HG03097 (cell line): ENCODE results near the gene DPP3.
A peak's percentile ranks its signal among the peaks of the same experiment; 100 is the strongest.
"Not testable (repeated sequence)": the region's sequence is repeated elsewhere in the genome, so short reads cannot be mapped to it uniquely, and the experiment has no call there.

Experiments
- ATAC-seq: cut with Tn5 transposase; IDR thresholded peaks from one replicate; pipeline ENCODE4 v1.9.1; 2021; ENCODE audit not compliant: unreplicated experiment, low FRiP score

The DPP3 gene

GRCh38 chr11:66480117-66480938 is at the start of gene DPP3:
Gene DPP3, plus strand, starts transcription at chr11:66480434. Its CDS starts 1,767 bp downstream, at chr11:66482201.
- ATAC-seq: peak; percentile 79

GRCh38 chr11:66431287-66431686 is 48.9 kb upstream of the DPP3 start:
- not testable (repeated sequence) for ATAC-seq

- not testable (repeated sequence) for ATAC-seq
Observed at GRCh38 chr11:66431871-66432329, 48.3 kb upstream of the DPP3 start.

GRCh38 chr11:66432597-66432996 is 47.6 kb upstream of the DPP3 start:
- no peak for ATAC-seq

GRCh38 chr11:66437979-66438503 is 42.2 kb upstream of the DPP3 start:
- no peak for ATAC-seq

- ATAC-seq: peak; percentile 83
Observed at GRCh38 chr11:66438504-66439466, 41.4 kb upstream of the DPP3 start, which contains the start of gene MRPL11. Gene MRPL11, minus strand, starts transcription at chr11:66438848. Its CDS starts 94 bp downstream, at chr11:66438754.

- not testable (repeated sequence) for ATAC-seq
Observed at GRCh38 chr11:66440101-66440939, 39.9 kb upstream of the DPP3 start.

- ATAC-seq: not testable (repeated sequence)
Observed at GRCh38 chr11:66440940-66441282, 39.3 kb upstream of the DPP3 start.

- ATAC-seq: no peak
Observed at GRCh38 chr11:66443602-66444001, 36.6 kb upstream of the DPP3 start.

GRCh38 chr11:66447012-66447411 is 33.2 kb upstream of the DPP3 start:
- ATAC-seq: no peak

- ATAC-seq: no peak
Observed at GRCh38 chr11:66448523-66448922, 31.7 kb upstream of the DPP3 start.

GRCh38 chr11:66450560-66450959 is 29.7 kb upstream of the DPP3 start:
- ATAC-seq: no peak

GRCh38 chr11:66451663-66452062 is 28.6 kb upstream of the DPP3 start:
- no peak for ATAC-seq

- ATAC-seq: no peak
Observed at GRCh38 chr11:66454247-66454646, 26.0 kb upstream of the DPP3 start.

- ATAC-seq: no peak
Observed at GRCh38 chr11:66454828-66455227, 25.4 kb upstream of the DPP3 start.

- no peak for ATAC-seq
Observed at GRCh38 chr11:66457826-66458225, 22.4 kb upstream of the DPP3 start.

GRCh38 chr11:66459138-66459778 is 21.0 kb upstream of the DPP3 start:
- no peak for ATAC-seq

GRCh38 chr11:66462010-66462409 is 18.2 kb upstream of the DPP3 start:
- ATAC-seq: no peak

GRCh38 chr11:66462911-66463310 is 17.3 kb upstream of the DPP3 start:
- no peak for ATAC-seq

- not testable (repeated sequence) for ATAC-seq
Observed at GRCh38 chr11:66464116-66464515, 16.1 kb upstream of the DPP3 start.
